GM12872 (cell line): Measurements from ENCODE around the gene ADAMTS12.

ENCODE experiments used
- CTCF ChIP-seq: IDR thresholded peaks from 3 replicates; pipeline ENCODE4 v1.5.1; 2011; ENCODE audit warnings: low read depth, mild to moderate bottlenecking, low read length, moderate library complexity; ENCODE audit not compliant: insufficient read depth

The ADAMTS12 gene

DNA sequence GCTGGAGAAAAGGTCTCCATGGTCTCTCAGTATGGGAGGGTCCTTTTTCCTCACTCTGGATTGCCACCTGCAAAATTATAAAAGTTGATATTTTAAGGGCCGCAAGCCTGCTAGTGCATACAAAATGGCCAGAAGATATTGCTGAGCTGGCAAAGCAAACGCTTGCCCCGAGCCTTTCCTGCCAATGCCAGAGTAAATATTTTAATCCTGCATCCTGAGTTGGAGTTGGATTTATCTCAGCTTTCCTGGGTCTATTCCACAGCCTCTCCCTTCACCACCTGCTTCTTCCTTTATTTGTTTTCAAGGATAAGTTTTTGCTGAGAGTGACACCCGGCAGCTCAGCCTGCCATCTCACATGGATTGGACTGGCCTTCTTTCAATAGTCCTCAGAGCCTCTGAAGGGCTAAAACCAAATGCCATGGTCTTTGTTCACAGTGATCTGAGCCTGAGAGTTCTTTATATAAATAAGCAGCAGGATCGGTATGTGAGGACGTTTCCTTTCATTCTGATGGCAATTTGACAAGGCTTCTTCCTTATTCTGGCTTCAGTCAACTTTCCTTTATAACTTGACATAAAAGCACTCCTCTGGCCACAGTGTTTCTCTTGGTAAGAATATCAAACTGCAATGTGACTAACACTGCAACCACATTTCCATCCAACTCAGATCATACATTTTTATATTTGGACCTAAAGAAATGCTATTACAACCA is 170.1 kb downstream of the ADAMTS12 start:
- TF ChIP-seq CTCF, result no peak

- TF ChIP-seq CTCF, result no peak
These were observed 171.6 kb downstream of the ADAMTS12 start for GRCh38 chr5:33720176-33720575.

GRCh38 chr5:33719769-33720168 is 172.0 kb downstream of the ADAMTS12 start:
- no peak for TF ChIP-seq CTCF

DNA sequence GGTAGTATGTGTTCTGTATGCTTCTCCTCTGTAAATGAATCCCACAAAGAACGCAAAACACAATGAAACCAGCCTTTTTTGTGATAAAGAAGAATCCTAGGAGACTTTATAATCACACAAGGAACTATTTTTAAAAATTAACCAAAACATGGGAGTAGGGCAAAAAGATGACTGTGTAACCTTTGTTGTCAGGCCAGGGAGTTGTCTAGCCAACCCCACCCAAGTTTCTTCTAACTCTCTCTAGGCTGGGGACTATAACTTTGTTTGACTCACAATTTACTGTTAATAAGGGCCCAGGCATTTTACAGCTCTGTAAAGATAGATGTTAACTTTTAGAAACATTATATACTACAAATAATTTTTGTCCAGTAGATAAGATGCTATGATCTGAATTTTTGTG is 176.1 kb downstream of the ADAMTS12 start:
- no peak for TF ChIP-seq CTCF

DNA sequence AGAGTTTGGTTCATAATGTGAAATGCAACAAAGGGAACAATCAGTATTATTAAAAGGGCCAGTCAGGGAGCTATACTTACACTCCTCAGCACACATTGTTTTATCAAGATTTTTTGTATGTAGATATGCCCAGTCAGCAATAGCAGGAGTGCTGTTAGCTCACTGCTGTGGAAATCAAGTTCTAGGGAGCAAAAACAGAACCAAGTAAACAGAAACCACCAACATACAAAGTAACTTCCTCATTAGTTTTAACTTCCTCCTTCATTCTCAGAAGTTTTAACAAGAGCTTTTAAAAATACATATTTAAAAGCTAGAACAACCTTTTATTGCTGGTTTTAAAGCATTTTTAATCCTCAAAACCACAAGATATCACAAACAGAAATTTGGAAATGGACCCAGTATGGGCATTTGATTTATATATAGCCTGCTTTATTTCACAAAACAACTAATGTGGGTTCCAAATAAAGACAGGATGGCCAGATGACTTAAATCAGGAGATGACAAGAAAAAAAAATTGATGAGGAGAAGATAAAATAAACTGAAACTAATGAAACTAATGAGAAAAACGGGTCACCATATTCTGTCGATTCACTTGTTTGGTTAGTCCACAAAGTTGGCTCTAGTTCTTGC is 178.5 kb downstream of the ADAMTS12 start:
- no peak for TF ChIP-seq CTCF

DNA sequence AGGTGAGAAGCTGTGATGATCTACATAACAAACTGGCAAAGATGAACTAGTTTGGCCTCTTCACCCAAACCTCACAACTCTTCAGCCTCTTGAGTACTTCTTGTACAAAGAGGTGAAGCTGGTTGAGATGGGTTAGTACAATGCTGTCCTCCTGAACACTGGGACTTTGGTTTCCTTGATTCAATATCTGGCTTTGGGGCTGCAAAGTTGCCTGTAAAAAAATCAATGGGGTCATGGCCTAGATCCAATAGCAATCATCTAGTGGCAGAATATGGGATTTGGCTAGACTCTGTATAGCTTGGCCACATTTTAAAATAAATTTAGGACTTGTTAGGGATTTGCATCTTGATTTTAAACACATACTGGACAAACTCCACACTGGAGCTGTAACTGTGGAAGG is 179.1 kb downstream of the ADAMTS12 start:
- TF ChIP-seq CTCF, result no peak

GRCh38 chr5:33711094-33711679 is 180.6 kb downstream of the ADAMTS12 start:
- no peak for TF ChIP-seq CTCF
